Common myeloid progenitor, CD34-positive (primary cell): ENCODE results near the gene ACBD4.

ENCODE experiments used
- CTCF ChIA-PET: fragments of 350-600 bp; sonication (Branson Sonifier 250); formaldehyde crosslinking; loops from one replicate; lab custom pipeline; 2021; ENCODE audit warnings: antibody characterized with exemption; lab: Charles Lee
- POLR2A ChIA-PET: fragments of 350-600 bp; sonication (Branson Sonifier 250); formaldehyde crosslinking; loops from one replicate; lab custom pipeline; 2021; ENCODE audit warnings: antibody characterized with exemption; lab: Charles Lee
- DNase-seq, 3 donors: peaks; one replicate each; pipeline versions ENCODE4 v3.0.0 to v3.0.0-alpha.2; 2013
- H3K27ac ChIP-seq, 2 experiments: 1 replicate in 1 of 2; 2 replicates in 1 of 2; pipeline ENCODE4 v1.7.0; 2013; ENCODE audit warnings: inconsistent platforms in 2 of 2, low read length in 2 of 2, mild to moderate bottlenecking in 2 of 2, low read depth in 1 of 2, moderate library complexity in 1 of 2; ENCODE audit not compliant: severe bottlenecking in 2 of 2, insufficient read depth in 1 of 2, poor library complexity in 1 of 2
- H3K27me3 ChIP-seq, 5 experiments: replicated peaks in 2 of 5; 1 replicate in 3 of 5; 2 replicates in 2 of 5; pipeline versions ENCODE4 v1.6.1 to v1.7.0; 2013; ENCODE audit warnings: low read length in 4 of 5, mild to moderate bottlenecking in 2 of 5, moderate library complexity in 2 of 5, inconsistent platforms in 1 of 5; ENCODE audit not compliant: insufficient read depth in 5 of 5, control insufficient read depth in 4 of 5
- H3K36me3 ChIP-seq, 4 experiments: 1 replicate in 2 of 4; 2 replicates in 2 of 4; pipeline versions ENCODE4 v1.6.1 to v1.7.0; 2013; ENCODE audit warnings: low read length in 3 of 4, control low read depth in 1 of 4, mild to moderate bottlenecking in 1 of 4; ENCODE audit not compliant: control insufficient read depth in 4 of 4, insufficient read depth in 4 of 4
- H3K4me1 ChIP-seq, 4 experiments: 1 replicate in 3 of 4; 2 replicates in 1 of 4; pipeline versions ENCODE4 v1.6.1 to v1.7.1; 2013; ENCODE audit warnings: low read length in 3 of 4, mild to moderate bottlenecking in 3 of 4, control low read depth in 1 of 4, inconsistent platforms in 1 of 4, moderate library complexity in 1 of 4; ENCODE audit not compliant: control insufficient read depth in 4 of 4, insufficient read depth in 4 of 4; ENCODE audit errors: control extremely low read depth in 1 of 4
- H3K4me3 ChIP-seq, 7 experiments: 1 replicate in 4 of 7; 2 replicates in 3 of 7; pipeline versions ENCODE4 v1.5.1 to v1.7.0; 2013; ENCODE audit warnings: mild to moderate bottlenecking in 7 of 7, low read length in 6 of 7, moderate library complexity in 6 of 7, inconsistent platforms in 2 of 7, low read depth in 2 of 7, control low read depth in 1 of 7; ENCODE audit not compliant: insufficient read depth in 4 of 7, control insufficient read depth in 1 of 7; ENCODE audit errors: extremely low read depth in 1 of 7
- H3K9me3 ChIP-seq, 5 experiments: 1 replicate in 4 of 5; 2 replicates in 1 of 5; pipeline versions ENCODE4 v1.6.1 to v1.7.1; 2013; ENCODE audit warnings: low read length in 4 of 5, mild to moderate bottlenecking in 2 of 5, inconsistent platforms in 1 of 5, low read depth in 1 of 5, moderate library complexity in 1 of 5; ENCODE audit not compliant: control insufficient read depth in 4 of 5, insufficient read depth in 2 of 5; ENCODE audit errors: control extremely low read depth in 1 of 5
- WGBS: methylation state at CpG from one replicate; pipeline ENCODE4 v1.1.5; 2013; ENCODE audit not compliant: insufficient coverage; 5-methylcytosine and 5-hydroxymethylcytosine counted together

Gene ACBD4

GRCh38 chr17:45135978-45136791 lies 698 bp downstream of the ACBD4 start:
- H3K4me3 ChIP-seq: peak overlapping the region; percentile 75 to 93 (median 84)
- H3K27ac ChIP-seq: peak overlapping the region; percentile 33 to 77
- POLR2A ChIA-PET: interaction anchor here (0.6 to 3.1 kb wide), 4 partner anchors 12 to 62 kb away, joined by 4 to 34 read pairs (median 4); partner anchors contain the start of genes HEXIM1 and HEXIM2
- CTCF ChIA-PET: interaction anchor here (0.6 to 7.9 kb wide), 33 partner anchors 8 to 232 kb away, joined by 3 to 148 read pairs (median 6); partner anchors contain the start of genes HEXIM1 and HEXIM2
- H3K27me3 ChIP-seq: no peaks in the 10 kb centered on the region
- DNase-seq: no peak
- H3K4me1 ChIP-seq: peaks cover 0 to 28% (median 28%) of the 10 kb centered on the region in 4 experiments
- H3K36me3 ChIP-seq: peaks cover 0 to 13% (median 2%) of the 10 kb centered on the region in 4 experiments
- H3K9me3 ChIP-seq: no peaks in the 10 kb centered on the region
- 63% methylated on average over 20 of the region's 21 CpGs for WGBS

- CTCF ChIA-PET: interaction anchor here (0.7 to 7.9 kb wide), 5 partner anchors 13 to 64 kb away, joined by 3 to 148 read pairs (median 17); partner anchors contain the start of genes HEXIM1 and HEXIM2
- WGBS: 96% methylated on average over 8 of the region's 12 CpGs
Observed at GRCh38 chr17:45136846-45137560, 1.5 kb downstream of the ACBD4 start.

GRCh38 chr17:45137561-45138305 lies 2.2 kb downstream of the ACBD4 start:
- Histone ChIP-seq H3K4me1 (peaks cover 0 to 18% (median 17%) of the 10 kb centered on the region in 4 experiments), H3K27ac (no peak overlapping the region), H3K4me3 (no peak overlapping the region), H3K27me3 (no peaks in the 10 kb centered on the region), H3K36me3 (peaks cover 0 to 13% (median 2%) of the 10 kb centered on the region in 4 experiments), H3K9me3 (no peaks in the 10 kb centered on the region)
- ChIA-PET CTCF (interaction anchor here (1.0 to 7.9 kb wide), 2 partner anchors 12 to 60 kb away, joined by 4 to 148 read pairs; partner anchors contain the start of gene HEXIM1), POLR2A (interaction anchor here (0.6 to 3.1 kb wide), 2 partner anchors 11 to 41 kb away, joined by 4 to 34 read pairs; partner anchors contain the start of gene HEXIM1)
- WGBS: 98% methylated on average over 9 of the region's 11 CpGs
- no peak for DNase-seq

More at GRCh38 chr17:45136846-45137560, 1.5 kb downstream of the ACBD4 start:
- Histone ChIP-seq H3K27ac (no peak overlapping the region), H3K9me3 (no peaks in the 10 kb centered on the region), H3K4me1 (peaks cover 0 to 22% (median 22%) of the 10 kb centered on the region in 4 experiments), H3K27me3 (no peaks in the 10 kb centered on the region), H3K36me3 (peaks cover 0 to 13% (median 2%) of the 10 kb centered on the region in 4 experiments), H3K4me3 (no peak overlapping the region)
- POLR2A ChIA-PET: interaction anchor here (3.1 kb wide), 1 partner anchor 11 kb away, joined by 34 read pairs; the partner anchor contains the start of gene HEXIM1
- no peak for DNase-seq

- Histone ChIP-seq H3K36me3 (peaks cover 0 to 13% (median 2%) of the 10 kb centered on the region in 4 experiments), H3K27me3 (no peaks in the 10 kb centered on the region), H3K27ac (no peak overlapping the region), H3K9me3 (no peaks in the 10 kb centered on the region), H3K4me3 (no peak overlapping the region), H3K4me1 (peaks cover 0 to 23% (median 16%) of the 10 kb centered on the region in 4 experiments)
- DNase-seq: no peak
- ChIA-PET CTCF (interaction anchor here (7.9 kb wide), 1 partner anchor 11 kb away, joined by 148 read pairs; the partner anchor contains the start of gene HEXIM1), POLR2A (interaction anchor here (0.8 kb wide), 1 partner anchor 9 kb away, joined by 5 read pairs; the partner anchor contains the start of gene HEXIM1)
- 96% methylated on average over 9 of the region's 14 CpGs for WGBS
Observed at GRCh38 chr17:45138911-45139532, 3.5 kb downstream of the ACBD4 start.

GRCh38 chr17:45139533-45139920 lies 4.0 kb downstream of the ACBD4 start:
- H3K4me3 ChIP-seq: no peak overlapping the region
- H3K9me3 ChIP-seq: no peaks in the 10 kb centered on the region
- ChIA-PET POLR2A (interaction anchor here (0.8 kb wide), 1 partner anchor 9 kb away, joined by 5 read pairs; the partner anchor contains the start of gene HEXIM1), CTCF (interaction anchor here (7.9 kb wide), 1 partner anchor 10 kb away, joined by 148 read pairs; the partner anchor contains the start of gene HEXIM1)
- WGBS: 100% methylated on average over 2 of the region's 4 CpGs
- H3K27me3 ChIP-seq: no peaks in the 10 kb centered on the region
- peaks cover 0 to 27% (median 18%) of the 10 kb centered on the region in 4 experiments for H3K4me1 ChIP-seq
- H3K27ac ChIP-seq: no peak overlapping the region
- peaks cover 0 to 13% (median 2%) of the 10 kb centered on the region in 4 experiments for H3K36me3 ChIP-seq
- DNase-seq: no peak
